ENCODE results near the gene GRAMD2B.

GRCh38 chr5:126471247-126471646 is 48.0 kb downstream of the GRAMD2B start:
- TF ChIP-seq CTCF (IDR thresholded peaks at IDR 0.05; ENCODE audit: insufficient read depth, low read depth, low read length) (no peak), EZH2 (IDR thresholded peaks at IDR 0.05; ENCODE audit: insufficient read depth, low read length) (no peak)
